Body of pancreas (tissue), 4 donors: ENCODE measurements around the gene ZSCAN20.

ENCODE experiments used
- CTCF ChIP-seq, 7 experiments: fragments of 450-650 bp in 4 of 7; fragments of 200-600 bp in 3 of 7; sonication (generic) in 3 of 7; IDR thresholded peaks; one replicate each; pipeline ENCODE4 v1.5.1; 2016 to 2019; ENCODE audit warnings: antibody characterized with exemption in 7 of 7
- POLR2A ChIP-seq, 3 donors: fragments of 450-650 bp; IDR thresholded peaks; one replicate each; pipeline ENCODE4 v1.6.1; 2016; ENCODE audit warnings: antibody characterized with exemption in 3 of 3, mild to moderate bottlenecking in 2 of 3

GRCh38 chr1:33445108-33445507 lies 27.3 kb upstream of the ZSCAN20 start:
- TF ChIP-seq CTCF (IDR thresholded peaks at IDR 0.05) (no peak), POLR2A (IDR thresholded peaks at IDR 0.05) (no peak)
